GM21447 (cell line): ENCODE data around the gene NSRP1.
"Not testable (repeated sequence)": the region's sequence is repeated elsewhere in the genome, so short reads cannot be mapped to it uniquely, and the experiment has no call there.

ENCODE experiments used
- ATAC-seq: cut with Tn5 transposase; IDR thresholded peaks from one replicate; pipeline ENCODE4 v1.9.1; 2021; ENCODE audit not compliant: unreplicated experiment

The NSRP1 gene

GRCh38 chr17:30219833-30220232 is 103.2 kb downstream of the NSRP1 start:
- ATAC-seq, result no peak

- no peak for ATAC-seq
These were observed 103.8 kb downstream of the NSRP1 start for GRCh38 chr17:30220414-30220813.

- no peak for ATAC-seq
These were observed 104.7 kb downstream of the NSRP1 start for GRCh38 chr17:30221346-30221745.

- no peak for ATAC-seq
These were observed 105.6 kb downstream of the NSRP1 start for GRCh38 chr17:30222251-30222650.

GRCh38 chr17:30222721-30223175 is 106.1 kb downstream of the NSRP1 start:
- no peak for ATAC-seq

- ATAC-seq, result no peak
These were observed 107.9 kb downstream of the NSRP1 start for GRCh38 chr17:30224419-30224960.

- ATAC-seq, result no peak
These were observed 108.5 kb downstream of the NSRP1 start for GRCh38 chr17:30225112-30225511.

GRCh38 chr17:30225919-30226553 is 109.4 kb downstream of the NSRP1 start:
- no peak for ATAC-seq

- no peak for ATAC-seq
These were observed 110.3 kb downstream of the NSRP1 start for GRCh38 chr17:30226878-30227277.

- ATAC-seq, result no peak
These were observed 111.4 kb downstream of the NSRP1 start for GRCh38 chr17:30228011-30228410.

GRCh38 chr17:30229012-30229411 is 112.4 kb downstream of the NSRP1 start:
- no peak for ATAC-seq

GRCh38 chr17:30230009-30230408 is 113.4 kb downstream of the NSRP1 start:
- not testable (repeated sequence) for ATAC-seq

GRCh38 chr17:30230596-30231125 is 114.0 kb downstream of the NSRP1 start:
- ATAC-seq, result no peak

GRCh38 chr17:30232015-30232823 is 115.6 kb downstream of the NSRP1 start:
- no peak for ATAC-seq

GRCh38 chr17:30232824-30233427 is 116.3 kb downstream of the NSRP1 start:
- no peak for ATAC-seq

GRCh38 chr17:30234296-30234695 is 117.7 kb downstream of the NSRP1 start:
- no peak for ATAC-seq

- ATAC-seq, result no peak
These were observed 118.3 kb downstream of the NSRP1 start for GRCh38 chr17:30234964-30235363.

- ATAC-seq, result no peak
These were observed 119.0 kb downstream of the NSRP1 start, which contains the start of gene SLC6A4 for GRCh38 chr17:30235386-30236296. Gene SLC6A4, minus strand, starts transcription at chr17:30235697. Its CDS starts 13,739 bp downstream, at chr17:30221958.
